Gastroesophageal sphincter (tissue), 3 donors: ENCODE measurements around the gene SAA1.

Experiments used
- CTCF ChIP-seq, 4 experiments: fragments of 200-600 bp in 2 of 4; fragments of 450-650 bp in 2 of 4; sonication (generic) in 1 of 4; IDR thresholded peaks; one replicate each; pipeline ENCODE4 v1.5.1; 2017 to 2019; ENCODE audit warnings: antibody characterized with exemption in 4 of 4, mild to moderate bottlenecking in 2 of 4, moderate library complexity in 2 of 4
- EP300 ChIP-seq: sonication (generic); formaldehyde crosslinking; IDR thresholded peaks from one replicate; pipeline ENCODE4 v1.6.1; 2017; ENCODE audit warnings: antibody characterized with exemption, mild to moderate bottlenecking
- POLR2A ChIP-seq, 2 donors: fragments of 450-650 bp; IDR thresholded peaks; one replicate each; pipeline ENCODE4 v1.6.1; 2017; ENCODE audit warnings: antibody characterized with exemption in 2 of 2, mild to moderate bottlenecking in 2 of 2, moderate library complexity in 1 of 2

DNA sequence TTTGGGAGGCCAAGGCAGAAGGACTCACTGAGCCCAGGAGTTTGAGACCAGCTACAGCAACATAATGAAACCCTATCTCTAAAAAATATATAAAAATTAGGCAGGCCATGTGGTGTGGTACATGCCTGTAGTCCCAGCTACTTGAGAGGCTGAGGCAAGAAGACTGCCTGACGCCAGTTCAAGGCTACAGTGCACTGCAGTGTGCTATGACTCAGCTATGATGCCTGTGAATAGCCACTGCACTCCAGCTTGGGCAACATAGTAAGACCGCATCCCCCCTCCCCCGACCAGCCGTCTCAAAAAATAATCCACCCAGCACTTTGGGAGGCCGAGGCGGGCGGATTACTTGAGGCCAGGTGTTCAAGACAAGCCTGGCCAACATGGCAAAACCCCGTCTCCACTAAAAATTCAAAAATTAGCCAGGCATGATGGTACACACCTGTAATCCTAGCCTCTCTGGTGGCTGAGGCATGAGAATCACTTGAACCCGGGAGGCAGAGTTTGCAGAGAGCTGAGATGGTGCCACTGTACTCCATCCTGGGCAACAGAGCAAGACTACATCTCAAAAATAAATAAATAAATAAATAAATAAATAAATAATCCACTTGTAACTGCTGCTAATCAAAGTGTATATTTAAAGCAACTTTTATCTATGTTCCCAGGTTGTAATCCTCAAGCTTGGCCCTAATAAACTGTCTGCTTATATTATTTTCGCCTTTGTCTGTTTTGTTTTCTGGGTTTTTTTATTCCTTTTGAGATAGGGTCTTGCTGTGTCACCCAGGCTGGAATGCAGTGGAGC lies 48.1 kb downstream of the SAA1 start:
- TF ChIP-seq CTCF (IDR thresholded peaks at IDR 0.05) (no peak), POLR2A (IDR thresholded peaks at IDR 0.05) (no peak), EP300 (no peak)
